GM18502 (cell line): ENCODE results near the gene NEDD4.
"Not testable (repeated sequence)": the region's sequence is repeated elsewhere in the genome, so short reads cannot be mapped to it uniquely, and the experiment has no call there.

Source experiments
- ATAC-seq: cut with Tn5 transposase; IDR thresholded peaks from one replicate; pipeline ENCODE4 v1.9.1; 2021; ENCODE audit warnings: mild to moderate bottlenecking; ENCODE audit not compliant: unreplicated experiment, poor library complexity

Gene NEDD4

DNA sequence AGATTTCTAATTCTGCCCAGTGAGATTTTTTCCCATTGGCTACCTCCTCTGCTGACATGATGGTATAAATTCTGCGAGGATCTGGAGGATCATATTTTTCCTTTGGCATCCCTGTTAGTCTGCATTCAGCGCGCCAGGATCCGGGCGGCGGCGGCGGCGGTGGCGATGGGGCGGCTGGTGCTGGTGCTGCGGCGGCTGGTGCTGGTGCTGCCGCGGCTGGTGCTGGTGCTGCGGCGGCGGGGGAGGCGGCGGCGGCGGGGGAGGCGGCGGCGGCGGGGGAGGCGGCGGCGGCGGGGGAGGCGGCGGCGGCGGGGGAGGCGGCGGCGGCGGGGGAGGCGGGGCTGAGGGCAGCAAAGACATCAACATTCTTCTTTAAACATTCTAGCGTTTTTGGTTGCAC, 13.6 kb upstream of the NEDD4 start:
- not testable (repeated sequence) for ATAC-seq

DNA sequence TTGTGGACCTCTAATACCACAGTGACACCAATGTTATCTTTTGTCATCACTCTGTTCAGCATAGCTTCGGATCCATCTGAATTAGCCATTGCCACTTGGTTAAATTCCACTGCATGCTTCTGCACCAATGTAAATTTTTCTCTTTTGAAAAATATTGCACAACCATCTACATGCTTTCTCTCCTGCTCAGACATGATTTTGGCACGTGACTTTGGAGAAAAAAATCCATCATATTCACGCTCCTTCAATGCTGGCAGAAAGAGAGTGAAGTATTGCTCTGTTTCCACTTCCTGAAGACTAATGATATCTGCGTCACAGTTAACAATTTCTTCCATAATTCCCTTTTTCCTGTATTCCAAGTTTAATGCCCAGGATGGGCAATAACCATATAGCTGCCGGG, 13.0 kb upstream of the NEDD4 start:
- ATAC-seq, result not testable (repeated sequence)

DNA sequence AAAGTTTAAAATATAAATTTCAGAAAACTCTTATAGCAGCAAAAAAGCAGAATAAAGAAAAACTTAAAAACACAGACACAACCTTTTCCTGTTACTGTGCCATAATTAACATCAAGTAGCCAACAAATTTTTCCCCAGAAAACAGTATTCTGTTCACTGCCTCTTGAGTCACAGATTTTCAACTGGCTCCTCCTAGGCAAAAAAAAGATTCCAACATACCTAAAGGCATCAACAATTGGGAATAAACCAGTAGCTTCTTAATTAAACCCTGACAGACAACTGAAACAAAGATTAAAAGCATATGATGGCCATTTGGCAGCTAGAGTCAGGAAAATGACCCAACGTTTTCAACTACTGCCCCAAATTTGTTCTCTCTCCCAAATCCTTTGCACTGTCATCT, 10.9 kb upstream of the NEDD4 start:
- ATAC-seq, result not testable (repeated sequence)

DNA sequence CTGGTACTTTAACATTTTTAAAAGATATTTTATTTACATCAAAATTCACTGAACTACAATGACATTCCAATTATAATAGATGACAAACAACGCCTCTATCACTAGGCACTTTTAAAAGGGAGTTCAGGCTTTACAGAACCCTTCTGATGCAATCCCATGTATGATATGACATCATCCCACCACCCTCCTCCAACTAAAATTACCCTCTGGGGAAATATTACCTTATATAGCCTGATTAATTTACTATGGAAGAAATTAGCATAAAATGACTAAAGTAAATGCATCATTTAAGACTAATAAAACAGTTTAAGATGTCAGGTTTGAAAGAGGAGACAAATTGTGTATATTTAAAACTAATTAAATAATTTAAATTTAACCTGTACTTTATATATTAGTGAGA, 10.4 kb upstream of the NEDD4 start:
- ATAC-seq, result not testable (repeated sequence)

DNA sequence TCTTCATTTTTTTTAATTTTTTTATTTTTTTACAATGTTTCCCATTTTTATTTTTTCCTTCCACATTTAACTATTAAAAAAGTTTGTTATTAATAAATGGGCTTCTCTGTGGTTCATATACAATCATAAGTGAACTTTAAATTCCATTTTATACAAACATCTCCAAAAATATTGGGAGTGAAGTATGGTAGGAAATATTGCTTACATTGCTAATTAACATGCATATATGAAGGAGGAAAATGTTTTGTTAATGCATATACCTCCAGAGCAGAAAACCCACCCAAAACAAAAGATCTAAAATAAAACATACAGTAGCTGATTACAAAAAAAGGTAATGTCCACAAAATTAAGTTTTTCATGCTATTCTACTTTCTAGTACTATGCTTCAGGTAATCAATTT, 9.9 kb upstream of the NEDD4 start:
- not testable (repeated sequence) for ATAC-seq

DNA sequence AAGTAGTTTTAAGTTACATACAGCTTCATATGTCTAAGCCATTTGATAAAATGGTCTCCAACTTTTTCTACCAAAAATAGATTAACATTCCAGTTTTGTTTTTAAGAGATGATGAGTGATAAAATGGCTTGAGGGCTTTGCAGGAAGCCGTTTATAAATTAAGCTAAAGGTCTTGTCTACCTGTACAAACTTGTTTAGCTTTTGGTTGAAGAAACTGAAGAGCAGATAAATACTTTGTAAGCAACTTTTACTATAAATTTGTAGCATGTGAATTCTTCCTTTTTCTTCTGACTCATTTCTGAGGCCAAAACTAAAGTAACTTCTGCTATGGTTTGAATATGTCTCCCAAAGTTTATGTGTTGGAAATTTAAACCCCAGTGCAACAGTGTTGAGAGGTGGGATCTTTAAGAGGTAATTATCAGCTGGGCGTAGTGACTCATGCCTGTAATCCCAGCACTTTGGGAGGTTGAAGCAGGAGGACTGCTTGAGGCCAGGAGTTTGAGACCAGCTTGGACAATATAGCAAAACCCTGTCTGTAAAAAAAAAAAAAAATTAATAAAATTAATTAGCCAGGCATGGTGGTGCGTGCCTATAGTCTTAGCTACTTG, 8.2 kb upstream of the NEDD4 start:
- ATAC-seq, result no peak

DNA sequence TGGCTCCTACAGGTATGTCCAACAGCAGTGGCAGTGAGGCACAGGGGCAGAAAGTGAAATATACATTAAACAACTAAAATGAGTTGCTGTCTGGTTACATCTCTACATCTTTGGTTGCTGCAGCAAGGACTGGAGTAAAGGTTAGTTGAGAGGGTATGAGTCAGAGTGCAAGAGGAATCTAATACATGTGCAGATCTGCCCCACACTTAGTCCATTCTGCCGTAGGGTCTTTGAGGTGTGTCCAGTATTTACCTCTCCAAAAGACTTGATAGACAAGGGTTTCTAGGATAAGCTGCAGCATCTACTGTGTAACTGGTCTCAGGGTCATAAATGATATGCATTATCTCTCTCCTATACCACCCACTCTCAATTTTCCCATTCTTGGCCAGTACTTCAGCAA, 6.2 kb upstream of the NEDD4 start:
- ATAC-seq, result no peak

DNA sequence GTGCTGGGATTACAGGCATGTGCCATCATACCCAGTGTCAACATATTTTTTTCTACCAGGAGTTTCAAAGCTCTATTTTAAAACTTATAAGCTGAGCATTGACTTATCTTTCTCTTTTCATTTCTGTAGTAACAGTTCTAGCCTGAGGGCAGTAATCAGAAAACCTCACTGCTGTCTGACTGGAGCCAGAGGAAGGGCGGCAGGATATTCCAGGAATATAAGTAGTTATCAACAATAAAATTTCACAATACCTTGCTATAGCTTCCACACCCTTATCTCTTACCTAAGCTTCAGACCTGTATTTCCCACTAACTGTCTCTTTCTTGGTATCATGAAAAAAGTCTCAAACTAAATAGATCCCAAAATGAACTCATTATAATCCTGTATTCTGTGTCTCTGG, 5.1 kb upstream of the NEDD4 start:
- ATAC-seq, result no peak

DNA sequence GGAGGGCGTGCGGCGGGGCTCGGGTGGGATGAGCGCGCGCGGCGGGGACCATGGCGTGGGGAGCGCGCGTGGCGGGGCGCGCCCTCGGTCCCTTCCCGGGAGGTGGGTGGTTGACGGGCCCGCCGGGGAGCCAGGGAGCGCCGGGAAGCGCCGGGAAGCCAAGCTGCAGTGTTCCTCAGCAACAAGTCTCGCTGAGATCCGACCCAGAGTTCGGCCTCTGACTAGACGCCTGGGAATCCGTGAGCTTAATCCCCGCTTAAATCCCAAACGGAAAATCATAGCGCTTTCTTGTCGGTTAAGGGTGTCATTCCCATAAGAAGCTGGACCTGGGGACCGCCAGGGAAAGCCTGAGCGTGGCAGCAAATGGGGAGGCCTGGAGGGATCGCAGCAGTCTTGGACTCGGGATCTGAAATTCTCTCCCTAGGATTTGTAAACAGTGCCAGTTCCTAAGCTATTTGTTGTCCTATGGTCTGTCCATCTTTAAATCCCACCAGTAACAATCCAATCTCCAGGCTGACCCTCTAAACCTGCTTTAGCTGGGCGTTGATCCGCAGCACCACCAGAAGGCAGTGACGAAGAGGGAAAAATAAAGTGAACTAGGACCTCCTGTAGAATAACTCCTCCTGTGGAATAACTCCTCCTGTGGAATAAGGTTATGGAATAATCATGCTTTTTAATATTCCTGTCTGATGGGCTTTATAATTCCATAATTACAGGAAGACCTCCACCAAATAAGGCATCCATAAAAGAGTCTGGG, 570 bp upstream of the NEDD4 start:
- ATAC-seq, result no peak

DNA sequence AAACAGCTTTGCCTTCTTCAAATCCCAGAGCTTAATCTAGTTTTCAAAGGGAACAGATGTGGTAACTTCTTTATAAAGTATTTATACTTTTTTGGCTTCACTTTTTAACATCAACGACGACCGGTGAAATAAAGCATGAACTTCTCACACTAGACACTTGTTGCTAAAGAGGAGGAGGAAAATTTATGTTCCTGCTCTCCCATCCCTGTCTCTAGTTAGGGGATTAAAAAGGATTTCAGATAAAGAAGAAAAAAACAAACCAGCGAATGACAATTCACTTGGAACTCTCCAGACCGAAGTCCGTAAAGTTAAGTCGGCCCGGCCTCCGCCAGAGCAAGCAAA, 672 bp downstream of the NEDD4 start:
- ATAC-seq, result no peak

DNA sequence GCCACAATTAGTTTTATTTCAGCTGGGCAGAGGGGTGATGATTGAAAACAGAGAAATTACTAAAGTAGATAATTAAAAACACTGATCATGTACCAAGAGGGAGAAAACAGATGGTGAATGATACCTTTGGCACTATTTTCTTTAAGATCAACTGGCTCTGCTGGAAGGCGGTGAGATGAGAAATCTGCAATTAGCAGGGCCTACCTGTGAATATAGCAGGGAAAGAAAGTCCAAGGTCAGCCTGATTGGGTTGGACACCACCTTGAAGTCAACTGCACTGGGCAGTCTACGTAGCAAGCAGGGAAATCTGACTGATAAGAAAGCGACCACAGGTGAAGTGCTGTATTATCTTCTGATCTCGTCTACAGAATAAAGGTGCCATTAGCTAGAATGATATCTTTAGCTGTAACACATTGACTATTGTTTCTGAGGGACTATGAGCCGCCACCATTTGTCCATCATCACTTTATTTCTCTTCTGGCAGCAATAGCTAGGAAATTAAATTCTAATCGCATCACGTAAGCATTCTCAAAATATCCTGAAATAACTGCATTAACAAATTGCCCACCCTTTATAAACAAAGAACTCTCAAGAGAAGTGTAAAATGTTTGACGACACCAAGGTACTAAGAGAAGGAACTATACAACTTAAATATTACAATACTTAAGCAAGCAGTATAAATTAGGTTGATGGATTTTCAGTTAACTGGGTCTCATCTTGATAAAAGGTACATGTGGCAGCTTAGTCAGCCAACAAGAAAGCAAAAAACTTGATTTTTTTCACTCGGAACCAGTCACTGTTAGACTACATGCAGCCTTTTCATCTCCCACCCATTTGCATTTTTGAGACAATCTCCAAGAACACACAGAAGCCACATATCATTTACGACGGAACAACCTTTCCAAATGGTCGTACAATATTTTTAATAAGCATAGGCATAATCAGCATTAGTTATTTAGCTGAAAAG, 1.3 kb downstream of the NEDD4 start:
- no peak for ATAC-seq

DNA sequence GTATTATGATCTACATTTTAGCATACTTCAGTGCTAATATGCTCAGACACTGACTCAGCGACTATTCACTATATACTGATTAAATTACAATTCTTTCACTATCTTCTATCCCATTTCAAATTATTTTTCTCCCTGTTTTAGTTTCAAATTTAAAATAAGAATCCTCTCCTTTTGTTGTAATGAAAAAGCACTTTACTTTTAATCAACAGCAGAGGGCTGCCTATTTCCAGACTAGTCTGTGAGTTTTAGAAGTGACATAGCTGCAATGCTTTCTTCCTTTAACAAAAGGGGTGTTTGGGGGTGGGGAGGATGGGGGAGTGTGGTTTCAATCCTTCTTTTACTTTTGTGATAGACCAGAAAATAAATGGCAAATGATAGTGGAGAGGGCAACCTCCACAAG, 2.4 kb downstream of the NEDD4 start:
- ATAC-seq, result no peak

DNA sequence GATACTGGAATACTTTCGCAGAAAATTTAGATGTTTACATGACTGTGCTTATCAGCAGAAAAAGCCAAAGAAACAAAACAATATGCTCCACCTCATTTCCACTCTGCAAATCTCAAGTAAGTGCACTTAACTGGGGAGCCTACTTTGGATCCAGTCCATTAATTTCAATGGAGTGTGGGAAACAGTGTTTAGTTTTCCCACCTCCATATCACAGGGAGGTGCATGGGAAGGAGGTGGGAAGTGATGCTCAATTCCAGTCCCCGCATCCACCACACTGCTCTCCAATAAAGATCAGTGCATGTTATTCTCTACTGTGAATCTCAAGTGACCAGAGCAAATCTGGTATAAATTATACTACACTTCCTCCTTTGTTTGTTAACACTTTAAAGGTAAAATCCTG, 2.9 kb downstream of the NEDD4 start:
- no peak for ATAC-seq

DNA sequence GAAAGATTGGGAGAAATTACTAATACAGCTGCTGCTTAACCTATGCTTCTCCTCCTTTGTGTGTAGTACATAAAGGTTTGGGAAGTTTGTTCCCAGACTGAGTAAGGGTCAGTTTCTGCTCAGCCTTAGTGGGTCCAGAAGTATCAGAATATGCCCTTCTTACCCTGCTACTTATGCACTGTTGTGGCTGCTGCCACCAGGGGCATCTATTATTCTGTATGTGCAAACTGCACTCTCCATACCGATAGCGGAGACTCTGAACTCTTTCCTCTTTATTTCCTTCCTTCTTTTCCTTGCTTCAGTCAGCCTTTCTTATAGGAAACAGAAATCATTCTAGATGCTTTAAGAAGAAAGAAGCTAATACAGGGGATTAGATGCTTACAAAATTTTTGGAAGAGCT, 4.0 kb downstream of the NEDD4 start:
- no peak for ATAC-seq

DNA sequence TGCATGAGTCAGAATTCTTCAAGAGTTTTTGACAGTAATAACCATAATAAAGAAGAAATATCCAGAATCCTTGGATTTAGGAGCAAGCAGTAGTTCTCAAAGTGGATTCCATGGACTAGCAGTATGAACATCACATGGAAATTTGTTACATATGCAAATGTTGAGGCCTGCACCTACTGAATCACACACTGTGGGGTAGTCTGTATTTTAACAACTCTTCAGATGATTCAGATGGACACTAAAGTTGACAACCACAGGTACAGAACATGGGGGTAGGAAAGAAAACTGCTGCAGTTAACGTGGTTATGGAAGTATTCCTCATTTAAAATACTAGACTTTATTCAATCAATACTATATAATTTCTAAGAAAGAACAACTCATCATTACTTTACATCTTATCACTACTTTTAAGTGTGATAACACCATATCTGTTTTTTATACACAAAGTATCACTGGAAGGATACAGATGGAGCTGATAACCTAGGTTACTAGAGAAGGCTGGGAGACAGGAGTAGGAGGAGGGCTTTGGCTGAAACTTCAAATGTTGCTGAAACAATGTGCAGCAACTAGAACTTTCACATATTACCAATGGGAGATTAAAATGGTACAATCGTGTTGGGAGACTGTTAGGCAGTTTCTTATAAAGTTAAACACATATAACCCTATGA, 11.7 kb downstream of the NEDD4 start:
- no peak for ATAC-seq

DNA sequence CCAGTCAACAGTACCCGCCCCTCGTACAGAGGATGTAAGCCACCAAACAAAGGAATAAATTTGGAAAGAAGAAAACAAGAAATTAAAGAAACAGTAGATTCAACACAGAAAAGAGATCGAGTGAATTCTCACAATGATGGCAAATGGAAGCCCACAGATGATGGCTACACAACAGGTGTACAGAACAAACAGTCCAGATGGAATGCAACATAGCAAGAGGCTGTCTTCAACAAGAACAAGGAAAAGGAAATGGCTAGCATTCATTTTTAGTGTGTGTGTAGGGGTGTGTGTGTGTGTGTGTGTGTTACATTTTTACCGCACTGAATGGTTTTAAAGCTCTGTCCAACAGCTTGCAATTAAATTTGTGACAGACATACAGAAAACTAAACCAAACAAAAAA, 12.9 kb downstream of the NEDD4 start:
- no peak for ATAC-seq

DNA sequence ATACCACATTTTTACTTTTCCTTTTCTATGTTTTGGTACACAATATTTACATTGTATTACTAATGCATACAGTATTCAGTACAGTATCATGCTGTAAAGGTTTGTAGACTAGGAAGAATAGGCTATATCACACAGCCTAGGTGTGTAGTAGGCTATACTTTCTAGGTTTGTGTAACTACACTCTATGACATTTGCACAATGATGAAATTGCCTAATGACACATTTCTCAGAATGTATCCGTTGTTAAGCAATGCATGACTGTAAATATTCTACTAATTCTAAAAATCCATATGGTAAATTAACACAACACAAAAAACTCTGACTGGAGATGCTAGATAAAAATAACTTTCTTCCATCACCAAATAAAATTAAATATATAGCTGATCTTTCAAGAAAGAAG, 16.2 kb downstream of the NEDD4 start:
- ATAC-seq, result no peak

DNA sequence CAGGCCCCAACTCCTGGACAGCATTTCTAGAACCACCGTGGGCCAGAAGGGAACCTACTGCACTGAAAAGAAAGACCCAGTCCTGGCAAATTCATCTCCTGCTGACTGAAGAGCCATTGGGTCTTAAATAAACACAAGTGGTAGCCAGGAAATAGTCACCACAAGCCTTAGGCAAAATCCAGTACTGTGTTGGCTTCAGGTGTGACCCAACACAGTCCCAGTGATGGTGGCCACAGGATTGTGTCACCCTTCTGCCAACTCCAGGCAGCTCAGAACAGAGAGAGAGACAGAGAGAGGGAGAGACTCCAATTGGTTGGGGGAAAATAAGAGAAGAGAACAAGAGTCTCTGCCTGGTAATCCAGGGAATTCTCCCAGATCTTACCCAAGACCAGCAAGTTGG, 23.1 kb downstream of the NEDD4 start:
- no peak for ATAC-seq

DNA sequence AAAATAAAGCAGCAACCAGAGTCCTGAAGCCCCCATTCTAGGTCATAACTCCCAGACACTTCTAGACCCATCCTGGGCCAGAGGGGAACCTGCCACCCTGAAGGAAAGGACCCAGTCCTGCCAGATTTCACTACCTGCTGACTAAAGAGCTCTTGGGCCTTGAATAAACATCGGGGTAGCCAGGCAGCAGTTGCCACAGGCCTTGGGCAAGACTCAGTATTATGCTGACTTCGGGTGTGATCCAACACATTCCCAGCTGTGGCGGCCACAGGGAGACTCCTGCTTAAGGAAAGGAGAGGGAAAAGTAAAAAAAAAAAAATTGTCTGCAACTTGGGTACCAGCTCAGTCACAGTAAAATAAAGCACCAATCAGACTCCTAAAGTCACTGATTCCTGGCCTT, 23.8 kb downstream of the NEDD4 start:
- ATAC-seq, result no peak

DNA sequence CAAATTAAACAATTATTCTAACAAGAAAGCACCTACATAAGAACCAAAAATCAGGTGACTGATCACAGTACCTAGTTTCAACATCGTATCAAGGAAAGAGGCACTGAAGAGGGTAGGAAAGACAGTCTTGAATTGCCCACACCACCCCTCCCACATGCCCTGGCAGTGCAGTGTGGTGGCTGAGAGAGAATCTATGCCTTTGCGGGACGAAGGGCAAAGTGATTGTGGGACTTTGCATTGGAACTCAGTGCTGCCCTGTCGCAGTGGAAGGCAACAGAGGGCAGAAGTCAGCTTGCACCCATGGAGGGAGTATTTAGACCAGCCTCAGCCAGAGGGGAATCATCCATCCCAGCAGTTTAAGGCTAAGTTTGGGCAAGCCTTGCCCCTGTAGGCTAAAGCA, 24.5 kb downstream of the NEDD4 start:
- no peak for ATAC-seq

DNA sequence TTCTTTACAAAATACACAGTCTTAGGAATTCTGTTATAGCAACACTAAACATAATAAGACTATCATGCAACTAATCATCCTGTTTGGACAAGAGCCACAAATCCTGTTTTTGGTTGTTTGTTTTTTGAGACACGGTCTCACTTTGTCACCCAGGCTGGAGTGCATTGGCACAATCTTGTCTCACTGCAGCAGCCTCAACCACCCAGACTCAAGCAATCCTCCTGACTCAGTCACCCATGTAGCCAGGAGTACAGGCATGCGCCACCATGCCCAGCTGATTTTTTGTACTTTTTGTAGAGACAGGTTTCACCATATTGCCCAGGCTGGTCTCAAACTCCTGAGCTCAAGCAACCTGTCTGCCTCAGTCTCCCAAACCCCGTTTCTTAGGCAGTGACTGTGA, 28.3 kb downstream of the NEDD4 start:
- ATAC-seq, result no peak
